Cardiac ventricle fibroblast (primary cell): ENCODE results near the gene WDR48. TPM values are rescaled to one million over a fixed set of nuclear protein-coding genes. Genes with fewer than 3 reads are reported as not detected.

Experiments
- total RNA-seq: library from RNA; depleted of rRNA; stranded (reverse); fragments of >200 nt; gene quantifications from 2 replicates; pipeline ENCODE4 v1.2.3, GENCODE V29; 2015

WDR48 gene
- total RNA-seq: 17.3 and 18.8 TPM in 2 replicates

DNA sequence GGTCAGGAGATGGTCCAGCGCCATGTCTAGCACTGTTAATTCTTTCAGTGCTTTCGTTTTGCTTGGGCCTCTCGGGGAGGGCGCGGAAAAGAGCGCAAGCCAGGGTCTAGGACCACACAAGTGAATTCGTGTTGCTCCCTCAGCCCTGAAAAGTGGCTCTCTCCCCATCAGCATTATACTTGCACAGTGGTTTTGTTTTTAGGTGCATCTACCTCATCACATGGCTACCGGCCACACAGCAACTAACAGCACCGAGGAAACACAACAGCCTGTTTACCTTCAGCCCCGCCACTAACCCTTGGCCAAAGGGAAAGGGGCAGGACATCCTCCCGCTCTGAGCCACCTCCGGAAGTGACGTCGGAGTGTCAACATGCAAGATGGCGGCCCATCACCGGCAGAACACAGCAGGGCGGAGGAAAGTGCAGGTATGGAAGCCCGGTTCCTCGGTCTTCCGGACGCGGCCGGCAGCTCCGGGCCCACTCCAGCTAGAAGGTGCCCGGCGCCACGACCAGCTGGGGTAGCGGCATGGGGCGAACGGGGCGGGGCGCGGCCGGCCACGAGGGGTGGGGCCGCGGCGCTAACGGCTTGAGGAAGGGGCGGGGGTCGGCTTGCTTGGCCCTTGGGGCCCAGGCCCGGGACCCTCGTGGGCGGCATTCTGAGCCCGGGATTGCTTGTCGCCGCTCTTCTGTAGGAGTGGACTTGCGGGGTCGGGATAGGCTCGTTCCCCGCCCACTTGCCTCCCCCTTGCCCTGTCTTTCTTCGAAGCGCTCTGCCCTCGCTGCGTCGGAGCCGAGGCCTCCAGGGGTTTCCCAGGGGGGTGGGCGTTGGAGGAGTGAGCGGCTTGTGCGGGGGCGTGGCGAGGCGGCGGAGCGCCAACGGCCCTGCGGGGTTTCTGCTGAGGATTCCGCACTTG, at the start of gene WDR48, which contains the start of gene SCN11A:
Gene WDR48 (plus strand): TSS at position 368 of the 913 bp plus-strand sequence. CDS start 10 bp downstream, at position 378.
Gene SCN11A (minus strand): TSS at position 296 of the 913 bp plus-strand sequence. CDS start 101,582 bp downstream, outside the sequence.

DNA sequence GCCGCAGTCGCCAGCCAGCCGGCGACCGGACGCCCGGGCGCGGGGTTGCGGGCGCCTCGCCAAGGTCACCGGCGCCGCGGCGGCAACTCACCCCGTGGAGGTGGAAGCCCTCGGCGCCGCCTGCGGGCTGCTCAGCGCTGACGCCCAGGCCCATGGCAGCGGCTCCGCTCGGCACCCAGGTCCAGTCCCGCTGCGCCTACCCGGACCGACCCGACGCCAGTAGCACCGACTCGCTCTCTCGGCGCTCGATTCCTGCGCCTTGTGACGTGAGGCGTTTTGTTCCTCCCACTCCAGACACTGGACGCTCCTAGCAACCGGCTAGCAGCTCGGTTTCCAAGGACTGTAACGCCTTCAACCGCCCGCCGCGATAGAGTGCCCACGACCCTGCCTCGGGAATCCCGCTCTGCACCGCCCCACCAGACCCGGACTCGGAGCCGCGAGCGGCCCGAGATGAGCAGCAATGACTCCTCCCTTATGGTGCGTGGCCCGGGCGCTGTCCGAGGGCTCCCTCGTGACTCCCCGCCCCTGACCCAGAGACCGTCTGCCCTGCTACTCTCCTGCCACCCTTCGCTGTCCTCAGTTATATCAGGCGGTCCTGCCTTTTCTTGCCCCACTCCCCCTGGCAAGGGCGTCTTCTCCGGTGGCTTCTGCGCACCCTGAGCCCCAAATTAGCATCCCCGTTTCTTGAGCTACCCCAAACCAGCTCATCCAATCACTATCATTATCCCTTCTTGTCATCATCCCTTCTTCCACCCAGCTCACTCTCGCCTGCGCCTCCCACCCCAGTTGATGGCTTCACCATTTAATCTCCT, 55.8 kb downstream of the WDR48 start, which contains the start of the genes GORASP1 and TTC21A:
Gene GORASP1 (minus strand): TSS at position 240 of the 812 bp plus-strand sequence. CDS start 86 bp downstream, at position 154.
Gene TTC21A (plus strand): TSS at position 293 of the 812 bp plus-strand sequence. CDS start 158 bp downstream, at position 451.

Other genes with a start within 250 kb of the WDR48 start
- gene SCN10A, start 235.8 kb upstream of the WDR48 start, total RNA-seq: not detected in 2 replicates
- 0.12 and 0.15 TPM in 2 replicates for gene SCN11A, start 72 bp upstream of the WDR48 start, total RNA-seq
- 29.5 and 33.7 TPM in 2 replicates for gene GORASP1, start 55.6 kb downstream of the WDR48 start, total RNA-seq
- gene TTC21A, start 55.7 kb downstream of the WDR48 start, total RNA-seq: 0.64 and 1.3 TPM in 2 replicates
- 2.3 and 2.4 TPM in 2 replicates for gene CSRNP1, start 101.6 kb downstream of the WDR48 start, total RNA-seq
- gene XIRP1, start 140.6 kb downstream of the WDR48 start, total RNA-seq: not detected in 2 replicates
- not detected in 2 replicates for gene CX3CR1, start 228.0 kb downstream of the WDR48 start, total RNA-seq